ENCODE results near the gene ALDH1L1. TPM values are rescaled to one million over a fixed set of nuclear protein-coding genes. Genes with fewer than 3 reads are reported as not detected.

Gene ALDH1L1
- total RNA-seq, 1 donor from 2014 or later = 11.1 TPM

- DNase-seq (ENCODE audit: low read depth) (no peak), FAIRE-seq (no peak)
- Histone ChIP-seq H3K4me3 (ENCODE audit: low read depth, low read length) (no peak overlapping the region), H3K36me3 (ENCODE audit: control insufficient read depth, insufficient read depth, low read length) (no peaks in the 10 kb centered on the region), H3K27me3 (ENCODE audit: control insufficient read depth, insufficient read depth, low read length) (no peaks in the 10 kb centered on the region)
- TF ChIP-seq CTCF (IDR thresholded peaks at IDR 0.05; ENCODE audit: insufficient read depth, low read length, severe bottlenecking) = no peak
Observed at GRCh38 chr3:126111566-126112475, 68.6 kb downstream of the ALDH1L1 start.

GRCh38 chr3:126111126-126111551 is 69.2 kb downstream of the ALDH1L1 start:
- H3K4me3 ChIP-seq (ENCODE audit: low read depth, low read length) = no peak overlapping the region
- no peak for FAIRE-seq
- DNase-seq (ENCODE audit: low read depth) = peak; percentile 6
- H3K27me3 ChIP-seq (ENCODE audit: control insufficient read depth, insufficient read depth, low read length) = no peaks in the 10 kb centered on the region
- TF ChIP-seq CTCF (IDR thresholded peaks at IDR 0.05; ENCODE audit: insufficient read depth, low read length, severe bottlenecking) = no peak
- H3K36me3 ChIP-seq (ENCODE audit: control insufficient read depth, insufficient read depth, low read length) = no peaks in the 10 kb centered on the region

- no peak for TF ChIP-seq CTCF (IDR thresholded peaks at IDR 0.05; ENCODE audit: insufficient read depth, low read length, severe bottlenecking)
- Histone ChIP-seq H3K36me3 (ENCODE audit: control insufficient read depth, insufficient read depth, low read length) (no peaks in the 10 kb centered on the region), H3K4me3 (ENCODE audit: low read depth, low read length) (no peak overlapping the region), H3K27me3 (ENCODE audit: control insufficient read depth, insufficient read depth, low read length) (no peaks in the 10 kb centered on the region)
- FAIRE-seq (no peak), DNase-seq (ENCODE audit: low read depth) (no peak)
Observed at GRCh38 chr3:126110431-126111125, 69.8 kb downstream of the ALDH1L1 start.

GRCh38 chr3:126109880-126110235 is 70.5 kb downstream of the ALDH1L1 start:
- DNase-seq (ENCODE audit: low read depth) = no peak
- Histone ChIP-seq H3K27me3 (ENCODE audit: control insufficient read depth, insufficient read depth, low read length) (no peaks in the 10 kb centered on the region), H3K36me3 (ENCODE audit: control insufficient read depth, insufficient read depth, low read length) (no peaks in the 10 kb centered on the region), H3K4me3 (ENCODE audit: low read depth, low read length) (no peak overlapping the region)
- FAIRE-seq = no peak
- TF ChIP-seq CTCF (IDR thresholded peaks at IDR 0.05; ENCODE audit: insufficient read depth, low read length, severe bottlenecking) = no peak

- no peak for FAIRE-seq
- H3K4me3 ChIP-seq (ENCODE audit: low read depth, low read length) = no peak overlapping the region
- no peaks in the 10 kb centered on the region for H3K36me3 ChIP-seq (ENCODE audit: control insufficient read depth, insufficient read depth, low read length)
- no peak for DNase-seq (ENCODE audit: low read depth)
- no peak for TF ChIP-seq CTCF (IDR thresholded peaks at IDR 0.05; ENCODE audit: insufficient read depth, low read length, severe bottlenecking)
- no peaks in the 10 kb centered on the region for H3K27me3 ChIP-seq (ENCODE audit: control insufficient read depth, insufficient read depth, low read length)
Observed at GRCh38 chr3:126109146-126109879, 71.1 kb downstream of the ALDH1L1 start.
